Endothelial cell of umbilical vein (primary cell): Measurements from ENCODE around the gene TARDBP. TPM values are rescaled to one million over a fixed set of nuclear protein-coding genes. Genes with fewer than 3 reads are reported as not detected.

Experiments
- BruUV-seq: library from RNA; stranded (reverse); fragments of 400-500 nt; replicated peaks from 2 replicates; lab custom pipeline; 2021; lab: Mats Ljungman, UMichigan
- CTCF ChIA-PET: fragments of 300-600, 350-600 bp; sonication (Branson Sonifier 250); formaldehyde crosslinking; loops from one replicate; lab custom pipeline; 2021; ENCODE audit warnings: antibody characterized with exemption, inconsistent platforms; lab: Charles Lee
- POLR2A ChIA-PET: fragments of 300-600, 350-600 bp; sonication (Branson Sonifier 250); formaldehyde crosslinking; loops from one replicate; lab custom pipeline; 2021; ENCODE audit warnings: antibody characterized with exemption, inconsistent platforms; lab: Charles Lee
- DNase-seq: peaks from one replicate; pipeline ENCODE4 v3.0.0-alpha.2; 2011; ENCODE audit warnings: low read depth, low spot score
- FAIRE-seq: peaks from 2 replicates; lab custom pipeline; 2011; peaks lifted over from hg19 to GRCh38; lab: Jason Lieb, UNC
- H2AFZ ChIP-seq: 2 replicates; pipeline ENCODE4 v1.6.0; 2012; ENCODE audit warnings: low read depth, low read length, control low read depth, inconsistent platforms
- H3K27ac ChIP-seq: 2 replicates; pipeline ENCODE4 v1.5.1; 2011; ENCODE audit warnings: low read depth, mild to moderate bottlenecking, control low read depth, low read length, moderate library complexity; ENCODE audit not compliant: insufficient read depth
- H3K27me3 ChIP-seq, 2 experiments: 2 replicates each; pipeline versions ENCODE4 v1.6.0 to v1.6.1; 2011; ENCODE audit warnings: low read length in 2 of 2, mixed read lengths in 1 of 2; ENCODE audit not compliant: control insufficient read depth in 2 of 2, insufficient read depth in 2 of 2
- H3K36me3 ChIP-seq, 2 experiments: 2 replicates in 1 of 2; 3 replicates in 1 of 2; pipeline ENCODE4 v1.5.1; 2011; ENCODE audit warnings: low read length in 2 of 2, mild to moderate bottlenecking in 1 of 2, moderate library complexity in 1 of 2; ENCODE audit not compliant: control insufficient read depth in 2 of 2, insufficient read depth in 2 of 2; ENCODE audit errors: extremely low read depth in 1 of 2
- H3K4me1 ChIP-seq: 3 replicates; pipeline ENCODE4 v1.5.1; 2011; ENCODE audit warnings: mild to moderate bottlenecking, low read length; ENCODE audit not compliant: control insufficient read depth, insufficient read depth; ENCODE audit errors: extremely low read depth
- H3K4me2 ChIP-seq: 2 replicates; pipeline ENCODE4 v1.6.1; 2011; ENCODE audit warnings: low read length, control low read depth, mixed read lengths; ENCODE audit not compliant: insufficient read depth
- H3K4me3 ChIP-seq, 3 experiments: fragments of 200-600 bp in 1 of 3; sonication (generic), shearing (Covaris generic) in 1 of 3; replicated peaks in 1 of 3; 2 replicates each; pipeline ENCODE4 v1.5.1; 2011 to 2016; ENCODE audit warnings: control low read depth in 3 of 3, low read length in 3 of 3, mild to moderate bottlenecking in 2 of 3, inconsistent platforms in 1 of 3, low read depth in 1 of 3, moderate library complexity in 1 of 3; ENCODE audit not compliant: insufficient read depth in 1 of 3
- H3K79me2 ChIP-seq: 2 replicates; pipeline ENCODE4 v1.6.0; 2012; ENCODE audit warnings: low read length, inconsistent platforms; ENCODE audit not compliant: control insufficient read depth, insufficient read depth
- H3K9ac ChIP-seq: replicated peaks from 2 replicates; pipeline ENCODE3; 2011; ENCODE audit warnings: low read length, control low read depth; ENCODE audit not compliant: insufficient read depth; ENCODE audit errors: extremely low read depth
- H3K9me1 ChIP-seq: replicated peaks from 3 replicates; pipeline ENCODE4 v1.6.0; 2011; ENCODE audit warnings: mild to moderate bottlenecking, low read length; ENCODE audit not compliant: control insufficient read depth, insufficient read depth; ENCODE audit errors: extremely low read depth
- H3K9me3 ChIP-seq: replicated peaks from 2 replicates; pipeline ENCODE4 v1.5.1; 2012; ENCODE audit warnings: low read length, inconsistent platforms; ENCODE audit not compliant: control insufficient read depth, insufficient read depth
- H4K20me1 ChIP-seq: replicated peaks from 2 replicates; pipeline ENCODE3; 2011; ENCODE audit warnings: mild to moderate bottlenecking, low read length; ENCODE audit not compliant: control insufficient read depth, insufficient read depth; ENCODE audit errors: extremely low read depth
- EZH2 ChIP-seq: IDR thresholded peaks from 2 replicates; pipeline ENCODE4 v1.6.1; 2012; ENCODE audit warnings: borderline replicate concordance, low read depth, mild to moderate bottlenecking, moderate library complexity, low read length, inconsistent platforms; ENCODE audit not compliant: severe bottlenecking
- FOS ChIP-seq: IDR thresholded peaks from 2 replicates; pipeline ENCODE4 v1.6.1; 2011; ENCODE audit warnings: mild to moderate bottlenecking, low read length, moderate library complexity, borderline replicate concordance; ENCODE audit not compliant: insufficient read depth
- GATA2 ChIP-seq: IDR thresholded peaks from 2 replicates; pipeline ENCODE4 v1.7.0; 2011; ENCODE audit warnings: low read depth, mild to moderate bottlenecking, moderate library complexity, mixed read lengths, low read length; ENCODE audit not compliant: insufficient read length, insufficient read depth
- JUN ChIP-seq: IDR thresholded peaks from 2 replicates; pipeline ENCODE4 v1.6.1; 2011; ENCODE audit warnings: borderline replicate concordance, low read depth; ENCODE audit not compliant: insufficient read length, insufficient read depth
- POLR2A ChIP-seq: IDR thresholded peaks from 2 replicates; pipeline ENCODE4 v1.6.1; 2012; ENCODE audit warnings: low read depth, mild to moderate bottlenecking, control low read depth, low read length
- POLR2AphosphoS5 ChIP-seq: IDR thresholded peaks from 2 replicates; pipeline ENCODE4 v1.6.1; 2012; ENCODE audit warnings: low read depth, mild to moderate bottlenecking, control low read depth, low read length, moderate library complexity; ENCODE audit not compliant: insufficient read depth
- dilution Hi-C: fragments of 300-500 bp; cut with MboI; formaldehyde crosslinking; loops from one replicate; pipeline ENCODE4 v1.15.0; 2019; ENCODE audit warnings: low sequenced_read_pairs; ENCODE audit not compliant: extremely low pct_ligation_motif_present
- intact Hi-C: fragments of 100-400 bp; cut with micrococcal nuclease; formaldehyde crosslinking; loops from one replicate; pipeline ENCODE4 v1.10.0; 2022
- polyA plus RNA-seq, 4 experiments: library from polyadenylated mRNA; depleted of rRNA in 3 of 4; stranded (reverse) in 3 of 4; unstranded in 1 of 4; fragments of >200 nt; gene quantifications; 2 replicates each; pipeline versions ENCODE4 v1.2.1 to v1.2.3, GENCODE V29; 2011 to 2012; ENCODE audit warnings: missing spikeins in 1 of 4
- total RNA-seq: library from RNA; stranded (reverse); gene quantifications from 2 replicates; pipeline ENCODE4 v1.2.3, GENCODE V29; 2021
- TF ChIP-seq, protein P1 (sequence below): IDR thresholded peaks from 2 replicates; pipeline ENCODE4 v1.6.1; 2011; ENCODE audit not compliant: insufficient read depth, insufficient read length
- TF ChIP-seq, protein P2 (sequence below), 2 donors: IDR thresholded peaks; 1 replicate in 1 of 2; 2 replicates in 1 of 2; pipeline ENCODE4 v1.5.1; 2011; ENCODE audit warnings: low read length in 2 of 2, mild to moderate bottlenecking in 2 of 2, moderate library complexity in 2 of 2, control low read depth in 1 of 2, inconsistent platforms in 1 of 2, low read depth in 1 of 2; ENCODE audit not compliant: insufficient read depth in 1 of 2; ENCODE audit errors: extremely low read depth in 1 of 2

TARDBP gene
- total and polyA plus RNA-seq, 2 donors (not counting 3 experiments of a cell fraction or from before 2014, with no cell fraction given) = 106 to 183 TPM

DNA sequence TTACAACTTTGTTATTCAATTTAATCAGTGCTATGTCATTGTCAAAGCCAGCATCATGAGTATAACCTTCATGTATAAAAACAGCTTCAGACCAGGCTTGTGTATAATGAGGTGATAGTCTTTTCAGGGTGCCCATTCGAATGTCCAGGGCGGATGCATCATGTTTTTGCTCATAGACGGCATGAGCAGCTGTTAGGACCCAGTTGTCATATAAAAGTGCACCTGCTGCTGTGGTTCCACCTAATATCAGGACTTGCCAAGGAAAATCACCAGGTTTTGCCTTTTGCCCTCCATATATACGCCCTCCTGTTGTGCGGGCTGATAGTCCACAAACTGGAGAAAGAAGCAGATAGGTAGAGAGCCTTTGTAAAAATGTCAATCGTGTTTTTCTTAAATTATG, 14.9 kb downstream of the TARDBP start:
- H3K4me2 ChIP-seq = no peak overlapping the region
- no TSS peak for BruUV-seq
- H3K27ac ChIP-seq = no peak overlapping the region
- peaks cover 18 to 26% of the 10 kb centered on the region in 2 experiments for H3K36me3 ChIP-seq
- H3K4me1 ChIP-seq = no peaks in the 10 kb centered on the region
- no peaks in the 10 kb centered on the region for H3K9me1 ChIP-seq
- no peak overlapping the region for H2AFZ ChIP-seq
- no peak overlapping the region for H3K4me3 ChIP-seq
- CTCF ChIA-PET = interaction anchor here (1.1 kb wide), 1 partner anchor 10 kb away, joined by 6 read pairs; no protein-coding TSS in a partner anchor
- FAIRE-seq (no peak), DNase-seq (no peak)
- H3K9ac ChIP-seq = no peak overlapping the region
- H3K27me3 ChIP-seq = no peaks in the 10 kb centered on the region
- POLR2A ChIA-PET = no interaction called here
- H3K9me3 ChIP-seq = no peaks in the 10 kb centered on the region
- intact Hi-C loops = no loop called here
- TF ChIP-seq, protein P1, sequence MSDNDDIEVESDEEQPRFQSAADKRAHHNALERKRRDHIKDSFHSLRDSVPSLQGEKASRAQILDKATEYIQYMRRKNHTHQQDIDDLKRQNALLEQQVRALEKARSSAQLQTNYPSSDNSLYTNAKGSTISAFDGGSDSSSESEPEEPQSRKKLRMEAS = no peak
- TF ChIP-seq POLR2A (no peak), JUN (no peak), GATA2 (no peak), EZH2 (no peak), FOS (no peak), POLR2AphosphoS5 (no peak)
- TF ChIP-seq, protein P2, sequence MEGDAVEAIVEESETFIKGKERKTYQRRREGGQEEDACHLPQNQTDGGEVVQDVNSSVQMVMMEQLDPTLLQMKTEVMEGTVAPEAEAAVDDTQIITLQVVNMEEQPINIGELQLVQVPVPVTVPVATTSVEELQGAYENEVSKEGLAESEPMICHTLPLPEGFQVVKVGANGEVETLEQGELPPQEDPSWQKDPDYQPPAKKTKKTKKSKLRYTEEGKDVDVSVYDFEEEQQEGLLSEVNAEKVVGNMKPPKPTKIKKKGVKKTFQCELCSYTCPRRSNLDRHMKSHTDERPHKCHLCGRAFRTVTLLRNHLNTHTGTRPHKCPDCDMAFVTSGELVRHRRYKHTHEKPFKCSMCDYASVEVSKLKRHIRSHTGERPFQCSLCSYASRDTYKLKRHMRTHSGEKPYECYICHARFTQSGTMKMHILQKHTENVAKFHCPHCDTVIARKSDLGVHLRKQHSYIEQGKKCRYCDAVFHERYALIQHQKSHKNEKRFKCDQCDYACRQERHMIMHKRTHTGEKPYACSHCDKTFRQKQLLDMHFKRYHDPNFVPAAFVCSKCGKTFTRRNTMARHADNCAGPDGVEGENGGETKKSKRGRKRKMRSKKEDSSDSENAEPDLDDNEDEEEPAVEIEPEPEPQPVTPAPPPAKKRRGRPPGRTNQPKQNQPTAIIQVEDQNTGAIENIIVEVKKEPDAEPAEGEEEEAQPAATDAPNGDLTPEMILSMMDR (IDR thresholded peaks at IDR 0.05; ENCODE audit: extremely low read depth in 1 of 2, insufficient read depth in 1 of 2, low read depth in 1 of 2, low read length in 2 of 2) = no peak
- peaks cover 4% of the 10 kb centered on the region for H3K79me2 ChIP-seq
- H4K20me1 ChIP-seq = no peaks in the 10 kb centered on the region
- dilution Hi-C loops = no loop called here
